Panc1 (cell line): ENCODE results near the gene COX8A.
A peak's percentile ranks its signal among the peaks of the same experiment; 100 is the strongest.

Experiments used
- POLR2AphosphoS5 ChIP-seq: IDR thresholded peaks from 2 replicates; pipeline ENCODE4 v1.6.1; 2012; ENCODE audit warnings: mild to moderate bottlenecking, low read depth, low read length, moderate library complexity
- SIN3A ChIP-seq: IDR thresholded peaks from 2 replicates; pipeline ENCODE4 v1.6.1; 2012; ENCODE audit warnings: low read depth, mild to moderate bottlenecking, low read length, moderate library complexity, borderline replicate concordance; ENCODE audit not compliant: insufficient read depth
- TF ChIP-seq, protein P1 (sequence below): fragments of 450-650 bp; IDR thresholded peaks from 2 replicates; pipeline ENCODE4 v1.5.1; 2017; ENCODE audit warnings: mild to moderate bottlenecking
- TF ChIP-seq, protein P2 (sequence below), 2 experiments: IDR thresholded peaks; 2 replicates each; pipeline ENCODE4 v1.6.1; 2011 to 2012; ENCODE audit warnings: low read depth in 2 of 2, control low read depth in 1 of 2, low read length in 1 of 2, mild to moderate bottlenecking in 1 of 2, moderate library complexity in 1 of 2; ENCODE audit not compliant: insufficient read depth in 1 of 2

DNA sequence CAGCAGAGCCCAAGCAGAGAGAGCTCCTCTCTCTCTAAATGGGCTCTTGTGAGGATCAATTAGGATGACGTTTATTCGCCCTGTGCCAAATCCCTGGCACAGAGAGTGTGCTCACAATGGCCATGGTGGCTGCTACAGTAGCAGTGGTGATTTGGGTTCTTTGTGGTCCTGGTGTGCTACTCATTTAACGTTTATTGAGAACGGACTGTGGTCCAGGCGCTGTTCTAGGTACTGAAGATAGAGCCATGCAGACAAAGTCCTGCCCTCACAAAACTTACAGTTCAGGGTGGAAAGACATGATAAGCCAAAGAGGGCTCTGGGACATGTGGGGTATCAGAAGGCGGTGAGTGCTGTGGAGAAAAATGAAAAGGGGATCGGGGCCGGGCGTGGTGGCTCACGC lies 17.1 kb downstream of the COX8A start:
- TF ChIP-seq, protein P1, sequence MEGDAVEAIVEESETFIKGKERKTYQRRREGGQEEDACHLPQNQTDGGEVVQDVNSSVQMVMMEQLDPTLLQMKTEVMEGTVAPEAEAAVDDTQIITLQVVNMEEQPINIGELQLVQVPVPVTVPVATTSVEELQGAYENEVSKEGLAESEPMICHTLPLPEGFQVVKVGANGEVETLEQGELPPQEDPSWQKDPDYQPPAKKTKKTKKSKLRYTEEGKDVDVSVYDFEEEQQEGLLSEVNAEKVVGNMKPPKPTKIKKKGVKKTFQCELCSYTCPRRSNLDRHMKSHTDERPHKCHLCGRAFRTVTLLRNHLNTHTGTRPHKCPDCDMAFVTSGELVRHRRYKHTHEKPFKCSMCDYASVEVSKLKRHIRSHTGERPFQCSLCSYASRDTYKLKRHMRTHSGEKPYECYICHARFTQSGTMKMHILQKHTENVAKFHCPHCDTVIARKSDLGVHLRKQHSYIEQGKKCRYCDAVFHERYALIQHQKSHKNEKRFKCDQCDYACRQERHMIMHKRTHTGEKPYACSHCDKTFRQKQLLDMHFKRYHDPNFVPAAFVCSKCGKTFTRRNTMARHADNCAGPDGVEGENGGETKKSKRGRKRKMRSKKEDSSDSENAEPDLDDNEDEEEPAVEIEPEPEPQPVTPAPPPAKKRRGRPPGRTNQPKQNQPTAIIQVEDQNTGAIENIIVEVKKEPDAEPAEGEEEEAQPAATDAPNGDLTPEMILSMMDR: no peak
- TF ChIP-seq, protein P2, sequence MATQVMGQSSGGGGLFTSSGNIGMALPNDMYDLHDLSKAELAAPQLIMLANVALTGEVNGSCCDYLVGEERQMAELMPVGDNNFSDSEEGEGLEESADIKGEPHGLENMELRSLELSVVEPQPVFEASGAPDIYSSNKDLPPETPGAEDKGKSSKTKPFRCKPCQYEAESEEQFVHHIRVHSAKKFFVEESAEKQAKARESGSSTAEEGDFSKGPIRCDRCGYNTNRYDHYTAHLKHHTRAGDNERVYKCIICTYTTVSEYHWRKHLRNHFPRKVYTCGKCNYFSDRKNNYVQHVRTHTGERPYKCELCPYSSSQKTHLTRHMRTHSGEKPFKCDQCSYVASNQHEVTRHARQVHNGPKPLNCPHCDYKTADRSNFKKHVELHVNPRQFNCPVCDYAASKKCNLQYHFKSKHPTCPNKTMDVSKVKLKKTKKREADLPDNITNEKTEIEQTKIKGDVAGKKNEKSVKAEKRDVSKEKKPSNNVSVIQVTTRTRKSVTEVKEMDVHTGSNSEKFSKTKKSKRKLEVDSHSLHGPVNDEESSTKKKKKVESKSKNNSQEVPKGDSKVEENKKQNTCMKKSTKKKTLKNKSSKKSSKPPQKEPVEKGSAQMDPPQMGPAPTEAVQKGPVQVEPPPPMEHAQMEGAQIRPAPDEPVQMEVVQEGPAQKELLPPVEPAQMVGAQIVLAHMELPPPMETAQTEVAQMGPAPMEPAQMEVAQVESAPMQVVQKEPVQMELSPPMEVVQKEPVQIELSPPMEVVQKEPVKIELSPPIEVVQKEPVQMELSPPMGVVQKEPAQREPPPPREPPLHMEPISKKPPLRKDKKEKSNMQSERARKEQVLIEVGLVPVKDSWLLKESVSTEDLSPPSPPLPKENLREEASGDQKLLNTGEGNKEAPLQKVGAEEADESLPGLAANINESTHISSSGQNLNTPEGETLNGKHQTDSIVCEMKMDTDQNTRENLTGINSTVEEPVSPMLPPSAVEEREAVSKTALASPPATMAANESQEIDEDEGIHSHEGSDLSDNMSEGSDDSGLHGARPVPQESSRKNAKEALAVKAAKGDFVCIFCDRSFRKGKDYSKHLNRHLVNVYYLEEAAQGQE (IDR thresholded peaks at IDR 0.05; ENCODE audit: insufficient read depth in 1 of 2, low read depth in 2 of 2, low read length in 1 of 2): peak in 1 of 2 experiments; percentile 59; a peak in 2 of 4 replicates
- TF ChIP-seq POLR2AphosphoS5: no peak
- no peak for TF ChIP-seq SIN3A
